OCI-LY7 (cell line): ENCODE data around the gene CFAP92. TPM values are rescaled to one million over a fixed set of nuclear protein-coding genes. Genes with fewer than 3 reads are reported as not detected.
A peak's percentile ranks its signal among the peaks of the same experiment; 100 is the strongest.

Experiments used
- BruUV-seq: library from RNA; stranded (reverse); fragments of 400-500 nt; replicated peaks from 2 replicates; lab custom pipeline; 2021; lab: Mats Ljungman, UMichigan
- CTCF ChIA-PET: fragments of 300-600 bp; sonication (Branson Sonifier 250); formaldehyde crosslinking; loops from one replicate; lab custom pipeline; 2022; ENCODE audit warnings: antibody characterized with exemption; ENCODE audit not compliant: unreplicated experiment; lab: Charles Lee
- POLR2A ChIA-PET: fragments of 300-600 bp; sonication (Branson Sonifier 250); formaldehyde crosslinking; loops from one replicate; lab custom pipeline; 2022; ENCODE audit warnings: antibody characterized with exemption; lab: Charles Lee
- DNase-seq: peaks from one replicate; pipeline ENCODE4 v3.0.0-alpha.2; 2015; ENCODE audit warnings: low spot score
- H2AFZ ChIP-seq: fragments of 200-600 bp; sonication (generic), shearing (Covaris generic); 2 replicates; pipeline ENCODE4 v1.6.1; 2014; ENCODE audit warnings: mild to moderate bottlenecking, antibody characterized with exemption, low read length, moderate library complexity
- H3K27ac ChIP-seq: fragments of 200-600 bp; sonication (generic); 2 replicates; pipeline ENCODE4 v1.5.1; 2014; ENCODE audit warnings: mixed run types, low read depth, mild to moderate bottlenecking, moderate library complexity, low read length, inconsistent platforms; ENCODE audit not compliant: poor library complexity, severe bottlenecking
- H3K36me3 ChIP-seq: fragments of 200-600 bp; sonication (generic); 2 replicates; pipeline ENCODE4 v1.6.1; 2014; ENCODE audit warnings: mild to moderate bottlenecking, antibody characterized with exemption, low read length, moderate library complexity, mixed read lengths; ENCODE audit not compliant: insufficient read depth
- H3K4me1 ChIP-seq: fragments of 200-600 bp; sonication (generic); 2 replicates; pipeline ENCODE4 v1.5.1; 2014; ENCODE audit warnings: mild to moderate bottlenecking, low read length; ENCODE audit not compliant: insufficient read depth, poor library complexity, severe bottlenecking
- H3K4me2 ChIP-seq: fragments of 200-600 bp; sonication (generic); 2 replicates; pipeline ENCODE4 v1.6.1; 2014; ENCODE audit warnings: mild to moderate bottlenecking, low read length
- H3K4me3 ChIP-seq: fragments of 200-600 bp; sonication (generic); 2 replicates; pipeline ENCODE4 v1.5.1; 2014; ENCODE audit warnings: mild to moderate bottlenecking, low read depth, low read length; ENCODE audit not compliant: poor library complexity, severe bottlenecking
- H3K79me2 ChIP-seq: fragments of 200-600 bp; sonication (generic); 2 replicates; pipeline ENCODE4 v1.6.1; 2016; ENCODE audit warnings: low read depth, mild to moderate bottlenecking, low read length, moderate library complexity, mixed read lengths; ENCODE audit not compliant: insufficient read depth
- H3K9me2 ChIP-seq: fragments of 200-600 bp; sonication (generic); 2 replicates; pipeline ENCODE4 v1.6.1; 2016; ENCODE audit warnings: mild to moderate bottlenecking, low read length, mixed read lengths; ENCODE audit not compliant: insufficient read depth
- H3K9me3 ChIP-seq: fragments of 200-600 bp; sonication (generic); 2 replicates; pipeline ENCODE4 v1.6.1; 2014; ENCODE audit warnings: mild to moderate bottlenecking, mixed run types, low read length, mixed read lengths
- H4K20me1 ChIP-seq: fragments of 200-600 bp; sonication (generic); 2 replicates; pipeline ENCODE4 v1.6.1; 2014; ENCODE audit warnings: mild to moderate bottlenecking, antibody characterized with exemption, low read length, moderate library complexity, mixed read lengths; ENCODE audit not compliant: insufficient read depth
- CTCF ChIP-seq: fragments of 200-600 bp; sonication (generic); conservative IDR thresholded peaks from 2 replicates; pipeline ENCODE4 v1.5.1; 2014; ENCODE audit warnings: mild to moderate bottlenecking, antibody characterized with exemption, low read length, moderate library complexity, mixed read lengths
- EZH2phosphoT487 ChIP-seq: fragments of 200-600 bp; sonication (generic); IDR thresholded peaks from 2 replicates; pipeline ENCODE4 v1.6.1; 2018; ENCODE audit warnings: low read depth, borderline replicate concordance, mild to moderate bottlenecking, mixed run types, antibody characterized with exemption, low read length, moderate library complexity, mixed read lengths
- intact Hi-C: fragments of 100-400 bp; cut with micrococcal nuclease; formaldehyde crosslinking; loops from one replicate; pipeline ENCODE4 v1.10.0; 2022; ENCODE audit not compliant: unreplicated experiment
- total RNA-seq, 2 experiments: library from RNA; depleted of rRNA in 1 of 2; stranded (reverse); fragments of >200 nt in 1 of 2; shearing (Covaris generic) in 1 of 2; gene quantifications; 2 replicates each; pipeline ENCODE4 v1.2.3, GENCODE V29; 2014 to 2022

Gene CFAP92
- total RNA-seq, 2 experiments from 2014 or later, result 0.08 to 0.66 TPM

GRCh38 chr3:129035360-129036221 is 41.7 kb upstream of the CFAP92 start:
- no peak overlapping the region for H3K4me3 ChIP-seq
- no peaks in the 10 kb centered on the region for H3K79me2 ChIP-seq
- TF ChIP-seq EZH2phosphoT487 (no peak), CTCF (no peak)
- H3K4me1 ChIP-seq, result no peaks in the 10 kb centered on the region
- ChIA-PET POLR2A (no interaction called here), CTCF (no interaction called here)
- intact Hi-C loops, result no loop called here
- no peaks in the 10 kb centered on the region for H3K9me2 ChIP-seq
- H4K20me1 ChIP-seq, result no peaks in the 10 kb centered on the region
- BruUV-seq, result no TSS peak
- DNase-seq, result no peak
- H3K4me2 ChIP-seq, result no peak overlapping the region
- H3K27ac ChIP-seq, result no peak overlapping the region
- no peaks in the 10 kb centered on the region for H3K36me3 ChIP-seq
- 0 out of 2 replicates have a peak, but pooled peaks cover under 1% of the 10 kb centered on the region for H3K9me3 ChIP-seq
- H2AFZ ChIP-seq, result no peak overlapping the region

GRCh38 chr3:129034642-129035041 is 40.8 kb upstream of the CFAP92 start:
- Histone ChIP-seq H3K27ac (no peak overlapping the region), H3K79me2 (no peaks in the 10 kb centered on the region), H3K4me3 (no peak overlapping the region), H2AFZ (peak overlapping the region; percentile 60; the same call in 1 of the 2 replicates), H3K9me3 (0 out of 2 replicates have a peak, but pooled peaks cover 7% of the 10 kb centered on the region), H3K4me2 (no peak overlapping the region), H3K9me2 (no peaks in the 10 kb centered on the region), H4K20me1 (no peaks in the 10 kb centered on the region), H3K36me3 (no peaks in the 10 kb centered on the region), H3K4me1 (no peaks in the 10 kb centered on the region)
- no TSS peak for BruUV-seq
- no peak for DNase-seq
- intact Hi-C loops, result no loop called here
- POLR2A ChIA-PET, result interaction anchor here (0.6 to 1.0 kb wide), 2 partner anchors 66 to 196 kb away, joined by 3 to 4 read pairs; no protein-coding TSS in a partner anchor
- CTCF ChIA-PET, result no interaction called here
- no peak for TF ChIP-seq CTCF
- no peak for TF ChIP-seq EZH2phosphoT487
